NT2/D1 (cell line): Measurements from ENCODE around the gene DTWD2.

Source experiments
- SUZ12 ChIP-seq: IDR thresholded peaks from 2 replicates; pipeline ENCODE4 v1.6.1; 2011; ENCODE audit not compliant: insufficient read length, insufficient read depth; ENCODE audit errors: extremely low read depth
- YY1 ChIP-seq: IDR thresholded peaks from 2 replicates; pipeline ENCODE4 v1.6.1; 2011; ENCODE audit not compliant: insufficient read length, insufficient read depth
- ZNF274 ChIP-seq: IDR thresholded peaks from 2 replicates; pipeline ENCODE4 v1.6.1; 2011; ENCODE audit warnings: mild to moderate bottlenecking, low read depth, low read length

DNA sequence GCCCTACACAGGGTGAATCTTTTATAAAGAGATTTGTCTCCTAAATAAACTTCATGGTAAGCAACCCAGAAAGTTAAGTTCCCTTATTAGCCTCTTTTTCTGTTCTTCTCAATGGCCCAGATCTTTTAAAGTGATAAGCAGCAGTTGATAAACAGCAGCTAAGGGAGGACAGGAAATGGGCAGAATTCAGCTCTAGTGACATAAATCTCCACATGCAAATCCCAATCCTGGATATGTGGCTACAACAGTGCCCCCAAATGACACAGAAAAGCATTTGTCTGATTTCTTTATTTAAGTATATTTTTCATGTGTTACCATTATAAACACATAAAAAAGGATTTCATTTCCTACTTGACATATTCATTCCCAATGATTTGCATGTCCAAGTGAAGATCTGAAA lies 199.0 kb downstream of the DTWD2 start:
- TF ChIP-seq ZNF274 (no peak), YY1 (no peak), SUZ12 (no peak)
